HCT116 (cell line): Measurements from ENCODE around the gene TOLLIP. TPM values are rescaled to one million over a fixed set of nuclear protein-coding genes. Genes with fewer than 3 reads are reported as not detected.

Source experiments
- ATAC-seq: fragments of 200-7000 bp; cut with Tn5 transposase; 2 replicates; pipeline ENCODE4 v1.9.1; 2020; ENCODE audit warnings: mild to moderate bottlenecking, moderate library complexity
- BruUV-seq: library from RNA; stranded (reverse); fragments of 400-500 nt; replicated peaks from 2 replicates; lab custom pipeline; 2021; lab: Mats Ljungman, UMichigan
- CTCF ChIA-PET: fragments of 300-600 bp; sonication (Branson Sonifier 250); formaldehyde crosslinking; loops from one replicate; lab custom pipeline; 2021; ENCODE audit warnings: antibody characterized with exemption; lab: Charles Lee
- POLR2A ChIA-PET: fragments of 300-600, 350-600 bp; sonication (Branson Sonifier 250); formaldehyde crosslinking; loops from one replicate; lab custom pipeline; 2021; ENCODE audit warnings: antibody characterized with exemption; lab: Charles Lee
- RAD21 ChIA-PET, 2 experiments: fragments of 300-600 bp; sonication (Branson Sonifier 250); formaldehyde crosslinking; loops; one replicate each; lab custom pipeline; 2023; ENCODE audit warnings: low total read pairs in 2 of 2; ENCODE audit not compliant: uncharacterized antibody in 2 of 2, unreplicated experiment in 2 of 2, low non-redundant PET in 1 of 2; lab: Charles Lee
- DNase-seq: peaks from one replicate; pipeline ENCODE4 v3.0.0-alpha.2; 2010; ENCODE audit warnings: low read depth, low spot score
- H2AFZ ChIP-seq: fragments of 200-600 bp; shearing (Covaris generic), sonication (generic); 2 replicates; pipeline ENCODE4 v1.6.1; 2017; ENCODE audit warnings: low read depth, mixed run types, mixed read lengths, antibody characterized with exemption, low read length; ENCODE audit not compliant: poor library complexity, severe bottlenecking
- H3K27ac ChIP-seq: 2 replicates; pipeline ENCODE4 v1.5.1; 2012; ENCODE audit warnings: low read depth, low read length
- H3K27me3 ChIP-seq: fragments of 200-600 bp; sonication (generic); 2 replicates; pipeline ENCODE4 v1.6.1; 2016; ENCODE audit warnings: mixed run types, low read length, mixed read lengths; ENCODE audit not compliant: insufficient read depth
- H3K36me3 ChIP-seq, 2 experiments: fragments of 200-500 bp in 1 of 2; fragments of 200-600 bp in 1 of 2; sonication (Bioruptor generic) in 1 of 2; sonication (generic) in 1 of 2; 2 replicates each; pipeline versions ENCODE4 v1.5.1 to v1.6.1; 2014 to 2016; ENCODE audit warnings: low read length in 2 of 2, inconsistent platforms in 1 of 2, mixed read lengths in 1 of 2, mixed run types in 1 of 2; ENCODE audit not compliant: insufficient read depth in 2 of 2, control insufficient read depth in 1 of 2
- H3K4me1 ChIP-seq, 2 experiments: fragments of 200-600 bp in 1 of 2; sonication (generic) in 1 of 2; 2 replicates each; pipeline versions ENCODE4 v1.5.1 to v1.6.1; 2012 to 2017; ENCODE audit warnings: low read length in 2 of 2, inconsistent platforms in 1 of 2, mild to moderate bottlenecking in 1 of 2, mixed read lengths in 1 of 2, mixed run types in 1 of 2, moderate library complexity in 1 of 2; ENCODE audit not compliant: insufficient read depth in 2 of 2, control insufficient read depth in 1 of 2
- H3K4me2 ChIP-seq: fragments of 200-600 bp; sonication (generic); 2 replicates; pipeline ENCODE4 v1.6.1; 2017; ENCODE audit warnings: mixed run types, low read length, mixed read lengths
- H3K4me3 ChIP-seq, 2 experiments: fragments of 200-600 bp in 1 of 2; sonication (generic) in 1 of 2; replicated peaks in 1 of 2; 2 replicates each; pipeline ENCODE4 v1.5.1; 2011 to 2016; ENCODE audit warnings: low read length in 2 of 2, control low read depth in 1 of 2, low read depth in 1 of 2, mild to moderate bottlenecking in 1 of 2, mixed read lengths in 1 of 2, mixed run types in 1 of 2
- H3K79me2 ChIP-seq: fragments of 200-600 bp; sonication (generic); 2 replicates; pipeline ENCODE4 v1.6.1; 2017; ENCODE audit warnings: mild to moderate bottlenecking, mixed run types, low read length, moderate library complexity, mixed read lengths; ENCODE audit not compliant: insufficient read depth
- H3K9ac ChIP-seq: fragments of 200-600 bp; sonication (generic); 2 replicates; pipeline ENCODE4 v1.6.1; 2016; ENCODE audit warnings: low read length, mixed read lengths
- H3K9me2 ChIP-seq: fragments of 200-600 bp; sonication (generic), shearing (Covaris generic); 2 replicates; pipeline ENCODE4 v1.6.1; 2017; ENCODE audit warnings: mixed run types, mild to moderate bottlenecking, moderate library complexity; ENCODE audit not compliant: insufficient read depth
- H3K9me3 ChIP-seq, 2 experiments: fragments of 200-500 bp in 1 of 2; fragments of 200-600 bp in 1 of 2; sonication (Bioruptor generic) in 1 of 2; sonication (generic) in 1 of 2; 2 replicates each; pipeline ENCODE4 v1.6.1; 2014 to 2017; ENCODE audit warnings: low read length in 2 of 2, mixed read lengths in 2 of 2, inconsistent platforms in 1 of 2, low read depth in 1 of 2, mild to moderate bottlenecking in 1 of 2, mixed run types in 1 of 2, moderate library complexity in 1 of 2; ENCODE audit not compliant: control insufficient read depth in 1 of 2, insufficient read depth in 1 of 2
- H4K20me1 ChIP-seq: fragments of 200-600 bp; sonication (generic), shearing (Covaris generic); 2 replicates; pipeline ENCODE4 v1.6.1; 2017; ENCODE audit warnings: mixed run types, mild to moderate bottlenecking, moderate library complexity; ENCODE audit not compliant: insufficient read depth
- ELF1 ChIP-seq: IDR thresholded peaks from 2 replicates; pipeline ENCODE4 v1.6.1; 2012; ENCODE audit warnings: low read depth, borderline replicate concordance
- EZH2 ChIP-seq: fragments of 200-600 bp; sonication (generic); IDR thresholded peaks from 2 replicates; pipeline ENCODE4 v1.6.1; 2017; ENCODE audit warnings: antibody characterized with exemption, mixed run types
- EZH2phosphoT487 ChIP-seq: fragments of 200-600 bp; IDR thresholded peaks from 2 replicates; pipeline ENCODE4 v1.6.1; 2018; ENCODE audit warnings: antibody characterized with exemption, borderline replicate concordance
- MAX ChIP-seq: IDR thresholded peaks from 2 replicates; pipeline ENCODE4 v1.6.1; 2012
- POLR2A ChIP-seq: IDR thresholded peaks from 2 replicates; pipeline ENCODE4 v1.7.0; 2011; ENCODE audit warnings: borderline replicate concordance; ENCODE audit not compliant: insufficient read depth, insufficient read length; ENCODE audit errors: extremely low read depth
- POLR2AphosphoS5 ChIP-seq: IDR thresholded peaks from 2 replicates; pipeline ENCODE4 v1.6.1; 2011; ENCODE audit warnings: mild to moderate bottlenecking, low read depth, low read length, moderate library complexity
- SIN3A ChIP-seq: IDR thresholded peaks from 2 replicates; pipeline ENCODE4 v1.6.1; 2012; ENCODE audit warnings: low read depth
- SP1 ChIP-seq: IDR thresholded peaks from 2 replicates; pipeline ENCODE4 v1.6.1; 2012; ENCODE audit warnings: low read depth
- SRF ChIP-seq: IDR thresholded peaks from 2 replicates; pipeline ENCODE4 v1.6.1; 2012; ENCODE audit warnings: low read depth
- TCF7L2 ChIP-seq: IDR thresholded peaks from 2 replicates; pipeline ENCODE4 v1.7.0; 2011; ENCODE audit warnings: borderline replicate concordance, inconsistent platforms; ENCODE audit not compliant: insufficient read depth, insufficient read length; ENCODE audit errors: extremely low read depth
- YY1 ChIP-seq: IDR thresholded peaks from 2 replicates; pipeline ENCODE4 v1.6.1; 2011; ENCODE audit warnings: low read length, low read depth, moderate library complexity, mild to moderate bottlenecking; ENCODE audit not compliant: insufficient replicate concordance; ENCODE audit errors: extremely low read depth
- ZNF274 ChIP-seq: fragments of 200-500 bp; sonication (Bioruptor generic); IDR thresholded peaks from 2 replicates; pipeline ENCODE4 v1.6.1; 2014; ENCODE audit warnings: mild to moderate bottlenecking, low read depth, low read length, inconsistent platforms
- intact Hi-C: fragments of 100-400 bp; cut with micrococcal nuclease; formaldehyde crosslinking; loops from 2 replicates; pipeline ENCODE4 v1.10.0; 2022
- total RNA-seq: library from RNA; stranded (reverse); gene quantifications from one replicate; pipeline ENCODE4 v1.2.1, GENCODE V29; 2021; ENCODE audit not compliant: unreplicated experiment
- TF ChIP-seq, protein P1 (sequence below), 3 experiments: fragments of 200-600 bp in 1 of 3; sonication (generic) in 1 of 3; IDR thresholded peaks in 2 of 3; conservative IDR thresholded peaks in 1 of 3; 2 replicates each; pipeline ENCODE4 v1.5.1; 2012 to 2017; ENCODE audit warnings: low read depth in 2 of 3, low read length in 2 of 3, antibody characterized with exemption in 1 of 3, borderline replicate concordance in 1 of 3, control low read depth in 1 of 3, mild to moderate bottlenecking in 1 of 3, mixed read lengths in 1 of 3, mixed run types in 1 of 3, moderate library complexity in 1 of 3; ENCODE audit not compliant: insufficient read depth in 1 of 3
- TF ChIP-seq, protein P2 (sequence below): IDR thresholded peaks from 2 replicates; pipeline ENCODE4 v1.6.1; 2011; ENCODE audit warnings: mild to moderate bottlenecking, low read length, moderate library complexity; ENCODE audit not compliant: insufficient replicate concordance; ENCODE audit errors: extremely low read depth

TOLLIP gene
- total RNA-seq, 1 experiment from 2014 or later, result 28.5 TPM

GRCh38 chr11:1333860-1334259 lies 24.4 kb upstream of the TOLLIP start:
- ATAC-seq (no peak), DNase-seq (no peak)
- H3K27me3 ChIP-seq, result no peaks in the 10 kb centered on the region
- H3K9ac ChIP-seq, result no peak overlapping the region
- no peak overlapping the region for H2AFZ ChIP-seq
- H3K27ac ChIP-seq, result no peak overlapping the region
- H4K20me1 ChIP-seq, result no peaks in the 10 kb centered on the region
- CTCF ChIA-PET, result no interaction called here
- H3K9me3 ChIP-seq, result peaks cover 0 to 3% of the 10 kb centered on the region in 2 experiments; a peak in 2 of 4 replicates
- no peaks in the 10 kb centered on the region for H3K36me3 ChIP-seq
- intact Hi-C loops, result no loop called here
- TF ChIP-seq SIN3A (no peak), ZNF274 (no peak)
- RAD21 ChIA-PET, result no interaction called here
- H3K9me2 ChIP-seq, result no peaks in the 10 kb centered on the region
- no peak overlapping the region for H3K4me3 ChIP-seq
- peaks cover 9 to 11% of the 10 kb centered on the region in 2 experiments for H3K4me1 ChIP-seq
- no peak overlapping the region for H3K4me2 ChIP-seq
- BruUV-seq, result no TSS peak
- POLR2A ChIA-PET, result no interaction called here
- no peaks in the 10 kb centered on the region for H3K79me2 ChIP-seq

- no peaks in the 10 kb centered on the region for H3K79me2 ChIP-seq
- ChIA-PET CTCF (no interaction called here), POLR2A (no interaction called here), RAD21 (no interaction called here)
- DNase-seq (no peak), ATAC-seq (no peak)
- BruUV-seq, result no TSS peak
- no peak overlapping the region for H3K9ac ChIP-seq
- no peak overlapping the region for H3K4me2 ChIP-seq
- H3K27me3 ChIP-seq, result no peaks in the 10 kb centered on the region
- peaks cover 9 to 11% of the 10 kb centered on the region in 2 experiments for H3K4me1 ChIP-seq
- H4K20me1 ChIP-seq, result no peaks in the 10 kb centered on the region
- no peaks in the 10 kb centered on the region for H3K9me2 ChIP-seq
- peaks cover 0 to 5% of the 10 kb centered on the region in 2 experiments; a peak in 2 of 4 replicates for H3K9me3 ChIP-seq
- no peak overlapping the region for H2AFZ ChIP-seq
- no peak overlapping the region for H3K27ac ChIP-seq
- no peak overlapping the region for H3K4me3 ChIP-seq
- intact Hi-C loops, result no loop called here
- no peaks in the 10 kb centered on the region for H3K36me3 ChIP-seq
- no peak for TF ChIP-seq SP1
- TF ChIP-seq ELF1, result no peak
- no peak for TF ChIP-seq TCF7L2
- TF ChIP-seq POLR2AphosphoS5, result no peak
- no peak for TF ChIP-seq SRF
- no peak for TF ChIP-seq SIN3A
- TF ChIP-seq, protein P1, sequence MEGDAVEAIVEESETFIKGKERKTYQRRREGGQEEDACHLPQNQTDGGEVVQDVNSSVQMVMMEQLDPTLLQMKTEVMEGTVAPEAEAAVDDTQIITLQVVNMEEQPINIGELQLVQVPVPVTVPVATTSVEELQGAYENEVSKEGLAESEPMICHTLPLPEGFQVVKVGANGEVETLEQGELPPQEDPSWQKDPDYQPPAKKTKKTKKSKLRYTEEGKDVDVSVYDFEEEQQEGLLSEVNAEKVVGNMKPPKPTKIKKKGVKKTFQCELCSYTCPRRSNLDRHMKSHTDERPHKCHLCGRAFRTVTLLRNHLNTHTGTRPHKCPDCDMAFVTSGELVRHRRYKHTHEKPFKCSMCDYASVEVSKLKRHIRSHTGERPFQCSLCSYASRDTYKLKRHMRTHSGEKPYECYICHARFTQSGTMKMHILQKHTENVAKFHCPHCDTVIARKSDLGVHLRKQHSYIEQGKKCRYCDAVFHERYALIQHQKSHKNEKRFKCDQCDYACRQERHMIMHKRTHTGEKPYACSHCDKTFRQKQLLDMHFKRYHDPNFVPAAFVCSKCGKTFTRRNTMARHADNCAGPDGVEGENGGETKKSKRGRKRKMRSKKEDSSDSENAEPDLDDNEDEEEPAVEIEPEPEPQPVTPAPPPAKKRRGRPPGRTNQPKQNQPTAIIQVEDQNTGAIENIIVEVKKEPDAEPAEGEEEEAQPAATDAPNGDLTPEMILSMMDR (IDR thresholded peaks at IDR 0.05 in 2 of 3, conservative IDR thresholded peaks at IDR 0.05 in 1 of 3; ENCODE audit: borderline replicate concordance in 1 of 3, insufficient read depth in 1 of 3, low read depth in 2 of 3, low read length in 2 of 3), result no peak
- no peak for TF ChIP-seq YY1
- TF ChIP-seq, protein P2, sequence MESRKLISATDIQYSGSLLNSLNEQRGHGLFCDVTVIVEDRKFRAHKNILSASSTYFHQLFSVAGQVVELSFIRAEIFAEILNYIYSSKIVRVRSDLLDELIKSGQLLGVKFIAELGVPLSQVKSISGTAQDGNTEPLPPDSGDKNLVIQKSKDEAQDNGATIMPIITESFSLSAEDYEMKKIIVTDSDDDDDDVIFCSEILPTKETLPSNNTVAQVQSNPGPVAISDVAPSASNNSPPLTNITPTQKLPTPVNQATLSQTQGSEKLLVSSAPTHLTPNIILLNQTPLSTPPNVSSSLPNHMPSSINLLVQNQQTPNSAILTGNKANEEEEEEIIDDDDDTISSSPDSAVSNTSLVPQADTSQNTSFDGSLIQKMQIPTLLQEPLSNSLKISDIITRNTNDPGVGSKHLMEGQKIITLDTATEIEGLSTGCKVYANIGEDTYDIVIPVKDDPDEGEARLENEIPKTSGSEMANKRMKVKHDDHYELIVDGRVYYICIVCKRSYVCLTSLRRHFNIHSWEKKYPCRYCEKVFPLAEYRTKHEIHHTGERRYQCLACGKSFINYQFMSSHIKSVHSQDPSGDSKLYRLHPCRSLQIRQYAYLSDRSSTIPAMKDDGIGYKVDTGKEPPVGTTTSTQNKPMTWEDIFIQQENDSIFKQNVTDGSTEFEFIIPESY, result no peak
- TF ChIP-seq EZH2phosphoT487, result no peak
- TF ChIP-seq EZH2, result no peak
- no peak for TF ChIP-seq POLR2A
- no peak for TF ChIP-seq MAX
Observed at GRCh38 chr11:1333091-1333772, 23.8 kb upstream of the TOLLIP start.
